Testis (tissue), 2 donors: ENCODE results near the gene NDST3.

Source experiments
- CTCF ChIP-seq, 3 experiments: fragments of 450-650 bp in 2 of 3; fragments of 200-600 bp in 1 of 3; sonication (generic) in 1 of 3; IDR thresholded peaks; one replicate each; pipeline ENCODE4 v1.5.1; 2016 to 2019; ENCODE audit warnings: antibody characterized with exemption in 3 of 3, mild to moderate bottlenecking in 2 of 3, moderate library complexity in 1 of 3
- POLR2A ChIP-seq: fragments of 450-650 bp; IDR thresholded peaks from one replicate; pipeline ENCODE4 v1.6.1; 2017; ENCODE audit warnings: antibody characterized with exemption, mild to moderate bottlenecking, moderate library complexity

GRCh38 chr4:118280501-118281218 is 246.4 kb downstream of the NDST3 start:
- TF ChIP-seq CTCF (IDR thresholded peaks at IDR 0.05) (peak in 2 of 3 experiments; percentile 50 to 51), POLR2A (no peak)
